GM21576 (cell line): ENCODE measurements around the gene TEPSIN.

ENCODE experiments used
- ATAC-seq: cut with Tn5 transposase; IDR thresholded peaks from one replicate; pipeline ENCODE4 v1.9.1; 2021; ENCODE audit warnings: mild to moderate bottlenecking, moderate library complexity; ENCODE audit not compliant: unreplicated experiment

The TEPSIN gene

GRCh38 chr17:81222906-81223761, 15.7 kb downstream of the TEPSIN start, which contains the start of gene CEP131:
CEP131 (minus strand) TSS chr17:81222965; CDS start chr17:81220056, 2,909 bp downstream.
- ATAC-seq = peak; percentile 92

- ATAC-seq = no peak
These were observed 16.3 kb downstream of the TEPSIN start for GRCh38 chr17:81222620-81222905.

- ATAC-seq = no peak
These were observed 16.8 kb downstream of the TEPSIN start for GRCh38 chr17:81221842-81222619.

- ATAC-seq = no peak
These were observed 17.4 kb downstream of the TEPSIN start for GRCh38 chr17:81221371-81221841.

GRCh38 chr17:81219476-81220180, 19.2 kb downstream of the TEPSIN start:
- no peak for ATAC-seq

- ATAC-seq = no peak
These were observed 19.9 kb downstream of the TEPSIN start for GRCh38 chr17:81218991-81219390.

- no peak for ATAC-seq
These were observed 20.4 kb downstream of the TEPSIN start for GRCh38 chr17:81218459-81218858.

- no peak for ATAC-seq
These were observed 21.4 kb downstream of the TEPSIN start for GRCh38 chr17:81217491-81217890.

- ATAC-seq = no peak
These were observed 24.9 kb downstream of the TEPSIN start for GRCh38 chr17:81213978-81214377.

- ATAC-seq = no peak
These were observed 26.5 kb downstream of the TEPSIN start for GRCh38 chr17:81212365-81212764.

- no peak for ATAC-seq
These were observed 28.0 kb downstream of the TEPSIN start for GRCh38 chr17:81210868-81211267.

- no peak for ATAC-seq
These were observed 28.4 kb downstream of the TEPSIN start for GRCh38 chr17:81210466-81210865.

GRCh38 chr17:81209141-81209540, 29.7 kb downstream of the TEPSIN start:
- ATAC-seq = no peak

- no peak for ATAC-seq
These were observed 30.2 kb downstream of the TEPSIN start for GRCh38 chr17:81208651-81209050.

- ATAC-seq = no peak
These were observed 31.0 kb downstream of the TEPSIN start for GRCh38 chr17:81207610-81208581.

GRCh38 chr17:81206657-81207056, 32.2 kb downstream of the TEPSIN start:
- no peak for ATAC-seq

- ATAC-seq = no peak
These were observed 32.7 kb downstream of the TEPSIN start for GRCh38 chr17:81206166-81206565.

GRCh38 chr17:81204578-81204977, 34.3 kb downstream of the TEPSIN start:
- no peak for ATAC-seq

GRCh38 chr17:81203136-81203535, 35.7 kb downstream of the TEPSIN start:
- ATAC-seq = no peak

GRCh38 chr17:81202318-81202717, 36.5 kb downstream of the TEPSIN start:
- ATAC-seq = no peak
